MM.1S (cell line): ENCODE data around the gene MTA3.

ENCODE experiments used
- EZH2 ChIP-seq: fragments of 300-600 bp; sonication (generic); optimal IDR thresholded peaks from 2 replicates; pipeline ENCODE3; 2017; ENCODE audit warnings: low read depth, mild to moderate bottlenecking, antibody characterized with exemption, low read length, mixed read lengths
- EZH2phosphoT487 ChIP-seq: fragments of 300-600 bp; sonication (generic); IDR thresholded peaks from 2 replicates; pipeline ENCODE4 v1.6.1; 2018; ENCODE audit warnings: antibody characterized with exemption, low read length
- TF ChIP-seq, protein P1 (sequence below): fragments of 300-600 bp; sonication (generic); IDR thresholded peaks from 2 replicates; pipeline ENCODE4 v1.5.1; 2016; ENCODE audit warnings: antibody characterized with exemption, low read length, mixed read lengths

GRCh38 chr2:42754021-42754775 lies 185.8 kb downstream of the MTA3 start:
- TF ChIP-seq, protein P1, sequence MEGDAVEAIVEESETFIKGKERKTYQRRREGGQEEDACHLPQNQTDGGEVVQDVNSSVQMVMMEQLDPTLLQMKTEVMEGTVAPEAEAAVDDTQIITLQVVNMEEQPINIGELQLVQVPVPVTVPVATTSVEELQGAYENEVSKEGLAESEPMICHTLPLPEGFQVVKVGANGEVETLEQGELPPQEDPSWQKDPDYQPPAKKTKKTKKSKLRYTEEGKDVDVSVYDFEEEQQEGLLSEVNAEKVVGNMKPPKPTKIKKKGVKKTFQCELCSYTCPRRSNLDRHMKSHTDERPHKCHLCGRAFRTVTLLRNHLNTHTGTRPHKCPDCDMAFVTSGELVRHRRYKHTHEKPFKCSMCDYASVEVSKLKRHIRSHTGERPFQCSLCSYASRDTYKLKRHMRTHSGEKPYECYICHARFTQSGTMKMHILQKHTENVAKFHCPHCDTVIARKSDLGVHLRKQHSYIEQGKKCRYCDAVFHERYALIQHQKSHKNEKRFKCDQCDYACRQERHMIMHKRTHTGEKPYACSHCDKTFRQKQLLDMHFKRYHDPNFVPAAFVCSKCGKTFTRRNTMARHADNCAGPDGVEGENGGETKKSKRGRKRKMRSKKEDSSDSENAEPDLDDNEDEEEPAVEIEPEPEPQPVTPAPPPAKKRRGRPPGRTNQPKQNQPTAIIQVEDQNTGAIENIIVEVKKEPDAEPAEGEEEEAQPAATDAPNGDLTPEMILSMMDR: no peak
- TF ChIP-seq EZH2phosphoT487 (no peak), EZH2 (no peak)
